GM12878 (cell line): ENCODE measurements around the gene SLC25A3. TPM values are rescaled to one million over a fixed set of nuclear protein-coding genes. Genes with fewer than 3 reads are reported as not detected.

Source experiments
- ATAC-seq: fragments of 200-7000 bp; cut with Tn5 transposase; 3 replicates; pipeline ENCODE4 v1.9.1; 2020; ENCODE audit warnings: mild to moderate bottlenecking, moderate library complexity
- BruUV-seq: library from RNA; stranded (reverse); fragments of 400-500 nt; replicated peaks from 2 replicates; lab custom pipeline; 2021; lab: Mats Ljungman, UMichigan
- CTCF ChIA-PET: fragments of 300-600 bp; sonication (Branson Sonifier 250); formaldehyde crosslinking; extraction: SDS; loops from one replicate; lab custom pipeline; 2021; ENCODE audit warnings: inconsistent platforms; lab: Yijun Ruan, JAX
- POLR2A ChIA-PET: fragments of 350-600 bp; formaldehyde crosslinking; extraction: SDS; loops from one replicate; lab custom pipeline; 2021; ENCODE audit warnings: inconsistent platforms; lab: Charles Lee
- RAD21 ChIA-PET: fragments of 300-600 bp; sonication (Branson Sonifier 250); formaldehyde crosslinking; loops from one replicate; lab custom pipeline; 2023; ENCODE audit warnings: antibody characterized with exemption; ENCODE audit not compliant: unreplicated experiment; lab: Charles Lee
- SMC1A ChIA-PET: fragments of 300-600 bp; sonication (Branson Sonifier 250); formaldehyde crosslinking; loops from one replicate; lab custom pipeline; 2023; ENCODE audit not compliant: unreplicated experiment, uncharacterized antibody; lab: Charles Lee
- DNase-seq: peaks from one replicate; pipeline ENCODE4 v3.0.0-alpha.2; 2011; ENCODE audit warnings: low read depth, low spot score
- FAIRE-seq: peaks from 3 replicates; lab custom pipeline; 2011; peaks lifted over from hg19 to GRCh38; lab: Jason Lieb, UNC
- H2AFZ ChIP-seq: 2 replicates; pipeline ENCODE4 v1.6.0; 2011; ENCODE audit warnings: low read depth, low read length, control low read depth; ENCODE audit not compliant: control insufficient read depth
- H3K27ac ChIP-seq: 2 replicates; pipeline ENCODE4 v1.5.1; 2011; ENCODE audit warnings: control low read depth; ENCODE audit not compliant: control insufficient read depth, insufficient read depth
- H3K27me3 ChIP-seq, 2 experiments: replicated peaks in 1 of 2; 2 replicates each; pipeline versions ENCODE4 v1.6.0 to v1.6.1; 2011; ENCODE audit warnings: low read length in 1 of 2; ENCODE audit not compliant: control insufficient read depth in 2 of 2, insufficient read depth in 2 of 2
- H3K36me3 ChIP-seq, 2 experiments: 2 replicates each; pipeline ENCODE4 v1.5.1; 2011; ENCODE audit warnings: low read length in 1 of 2; ENCODE audit not compliant: control insufficient read depth in 2 of 2, insufficient read depth in 2 of 2
- H3K4me1 ChIP-seq: 2 replicates; pipeline ENCODE4 v1.6.1; 2011; ENCODE audit warnings: mild to moderate bottlenecking, low read length, moderate library complexity, mixed read lengths; ENCODE audit not compliant: control insufficient read depth, insufficient read depth
- H3K4me2 ChIP-seq: 2 replicates; pipeline ENCODE4 v1.6.0; 2011; ENCODE audit warnings: control low read depth; ENCODE audit not compliant: control insufficient read depth, insufficient read depth
- H3K4me3 ChIP-seq: fragments of 200-600 bp; sonication (generic); 2 replicates; pipeline ENCODE4 v1.5.1; 2016
- H3K79me2 ChIP-seq: 2 replicates; pipeline ENCODE4 v1.6.0; 2011; ENCODE audit warnings: low read length; ENCODE audit not compliant: control insufficient read depth, insufficient read depth
- H3K9ac ChIP-seq: 2 replicates; pipeline ENCODE4 v1.8.0; 2011; ENCODE audit warnings: low read length, control low read depth, mixed read lengths; ENCODE audit not compliant: control insufficient read depth, insufficient read depth
- H3K9me3 ChIP-seq: replicated peaks from 3 replicates; pipeline ENCODE4 v1.5.1; 2011; ENCODE audit warnings: mild to moderate bottlenecking, low read length; ENCODE audit not compliant: control insufficient read depth, insufficient read depth
- H4K20me1 ChIP-seq: 2 replicates; pipeline ENCODE4 v1.6.0; 2011; ENCODE audit not compliant: control insufficient read depth, insufficient read depth
- BCLAF1 ChIP-seq: fragments of 450-650 bp; IDR thresholded peaks from 2 replicates; pipeline ENCODE4 v1.6.1; 2017; ENCODE audit warnings: antibody characterized with exemption, mild to moderate bottlenecking, moderate library complexity
- FOS ChIP-seq: IDR thresholded peaks from 3 replicates; pipeline ENCODE4 v1.6.1; 2011; ENCODE audit warnings: borderline replicate concordance; ENCODE audit not compliant: insufficient read length; ENCODE audit errors: extremely low read depth
- LARP7 ChIP-seq: fragments of 450-650 bp; IDR thresholded peaks from 2 replicates; pipeline ENCODE4 v1.6.1; 2017; ENCODE audit warnings: mild to moderate bottlenecking
- NR2C2 ChIP-seq: IDR thresholded peaks from 2 replicates; pipeline ENCODE4 v1.6.1; 2011; ENCODE audit warnings: borderline replicate concordance, low read depth; ENCODE audit not compliant: control insufficient read depth, insufficient read length
- RB1 ChIP-seq: fragments of 450-650 bp; formaldehyde crosslinking; IDR thresholded peaks from 2 replicates; pipeline ENCODE4 v1.6.1; 2017; ENCODE audit warnings: mild to moderate bottlenecking, borderline replicate concordance
- SMAD1 ChIP-seq: fragments of 450-650 bp; IDR thresholded peaks from 2 replicates; pipeline ENCODE4 v1.6.1; 2018; ENCODE audit warnings: mild to moderate bottlenecking, low read depth; ENCODE audit not compliant: partially characterized antibody
- SP1 ChIP-seq: IDR thresholded peaks from one replicate; pipeline ENCODE4 v1.6.1; 2011; ENCODE audit warnings: low read depth, low read length
- SRF ChIP-seq, 2 experiments: IDR thresholded peaks; 2 replicates each; pipeline ENCODE4 v1.6.1; 2011; ENCODE audit warnings: low read depth in 2 of 2, low read length in 2 of 2, mild to moderate bottlenecking in 1 of 2, moderate library complexity in 1 of 2
- SUZ12 ChIP-seq: fragments of 200-600 bp; sonication (generic); IDR thresholded peaks from one replicate; pipeline ENCODE4 v1.6.1; 2018; ENCODE audit warnings: antibody characterized with exemption, mild to moderate bottlenecking; ENCODE audit not compliant: unreplicated experiment
- TAF1 ChIP-seq: IDR thresholded peaks from 2 replicates; pipeline ENCODE4 v1.6.1; 2011; ENCODE audit warnings: mild to moderate bottlenecking, low read depth, low read length, borderline replicate concordance
- ZZZ3 ChIP-seq: IDR thresholded peaks from 2 replicates; pipeline ENCODE4 v1.6.1; 2011; ENCODE audit warnings: low read depth; ENCODE audit not compliant: control insufficient read depth, insufficient read length
- WGBS: methylation state at CpG from one replicate; pipeline ENCODE4 v1.1.6; 2016; ENCODE audit warnings: low lambda C conversion rate; ENCODE audit not compliant: insufficient replicate concordance, insufficient coverage; ENCODE audit errors: missing lambda C conversion rate; 5-methylcytosine and 5-hydroxymethylcytosine counted together
- in situ Hi-C: fragments of 300-500 bp; cut with MboI; formaldehyde crosslinking; loops from 9 replicates; pipeline ENCODE4 v1.14.3; 2018; ENCODE audit warnings: mixed read lengths
- intact Hi-C: fragments of 100-400 bp; cut with micrococcal nuclease; formaldehyde crosslinking; loops from one replicate; pipeline ENCODE4 v1.14.2; 2022; ENCODE audit not compliant: unreplicated experiment
- polyA plus RNA-seq, 11 experiments: library from polyadenylated mRNA; depleted of rRNA in 4 of 11; unstranded in 6 of 11; stranded (reverse) in 5 of 11; fragments of >200 nt; fragmentation: Nextera tagmentation in 4 of 11; fragmentation: Illumina TruSeq in 1 of 11; extraction: Ambion mirVana in 4 of 11; extraction: Trizol in 1 of 11; gene quantifications; 1 replicate in 1 of 11; 2 replicates in 10 of 11; pipeline versions ENCODE4 v1.2.1 to v1.2.3, GENCODE V29; 2011 to 2016; ENCODE audit warnings: inconsistent platforms in 2 of 11, missing spikeins in 2 of 11, low read depth in 1 of 11
- total RNA-seq, 4 experiments: library from RNA; depleted of rRNA in 3 of 4; stranded (reverse); fragments of >200 nt in 3 of 4; fragmentation: Illumina TruSeq in 1 of 4; extraction: Trizol in 1 of 4; gene quantifications; 2 replicates each; pipeline versions ENCODE4 v1.2.1 to v1.2.3, GENCODE V29; 2013 to 2021

SLC25A3 gene
- total and polyA plus RNA-seq, 10 of the 15 experiments (the other 5 are each of a cell fraction or from before 2014, with no cell fraction given): 314 to 700 (median 589) TPM

DNA sequence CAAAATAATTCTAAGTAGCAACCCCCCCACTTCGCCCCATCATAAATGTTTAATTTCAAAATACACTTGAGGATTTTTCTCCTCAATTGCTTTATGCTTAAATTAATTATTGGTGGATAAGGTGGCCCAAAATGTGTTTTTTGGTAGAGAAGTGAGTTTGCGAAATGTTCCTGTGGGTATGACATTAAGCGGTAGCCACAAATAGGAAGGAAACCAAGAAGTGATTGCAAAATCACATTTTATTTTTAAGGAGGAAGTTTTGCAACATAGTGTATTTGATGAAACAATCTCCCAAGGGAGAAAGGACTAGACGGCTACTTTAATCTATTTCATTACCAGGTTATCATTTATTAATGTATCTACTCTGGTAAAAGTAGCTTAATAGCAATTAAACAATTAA is 25.5 kb downstream of the SLC25A3 start:
- BruUV-seq: no TSS peak
- Histone ChIP-seq H3K9ac (no peak overlapping the region), H4K20me1 (no peaks in the 10 kb centered on the region), H3K9me3 (no peaks in the 10 kb centered on the region), H2AFZ (no peak overlapping the region), H3K27me3 (no peaks in the 10 kb centered on the region), H3K36me3 (no peaks in the 10 kb centered on the region), H3K4me3 (no peak overlapping the region), H3K79me2 (no peaks in the 10 kb centered on the region), H3K4me2 (no peak overlapping the region), H3K4me1 (no peaks in the 10 kb centered on the region), H3K27ac (no peak overlapping the region)
- ChIA-PET CTCF (interaction anchor here (0.9 to 1.5 kb wide), 3 partner anchors 13 to 21 kb away, joined by 3 read pairs; no protein-coding TSS in a partner anchor), POLR2A (interaction anchor here (0.6 to 1.0 kb wide), 4 partner anchors 22 to 31 kb away, joined by 3 to 7 read pairs (median 4); partner anchors contain the start of genes IKBIP and SLC25A3), SMC1A (interaction anchor here (0.9 to 4.1 kb wide), 6 partner anchors 11 to 52 kb away, joined by 3 to 13 read pairs (median 5); no protein-coding TSS in a partner anchor), RAD21 (interaction anchor here (0.7 kb wide), 2 partner anchors 14 to 221 kb away, joined by 4 read pairs; no protein-coding TSS in a partner anchor)
- intact Hi-C loops: no loop called here
- in situ Hi-C loops: no loop called here
- TF ChIP-seq BCLAF1 (no peak), SRF (IDR thresholded peaks at IDR 0.05; ENCODE audit: low read depth in 2 of 2, low read length in 2 of 2) (no peak), SMAD1 (no peak), FOS (no peak), LARP7 (no peak), SP1 (no peak), RB1 (no peak), TAF1 (no peak), NR2C2 (no peak), ZZZ3 (no peak), SUZ12 (no peak)
- FAIRE-seq (no peak), DNase-seq (no peak), ATAC-seq (no peak)
- WGBS: 66% methylated on average over 4 of the region's 4 CpGs
